IMR-90 (cell line): ENCODE measurements around the gene GPC6. TPM values are rescaled to one million over a fixed set of nuclear protein-coding genes. Genes with fewer than 3 reads are reported as not detected.

Experiments used
- ATAC-seq: fragments of 200-7000 bp; cut with Tn5 transposase; 2 replicates; pipeline ENCODE4 v1.9.1; 2020; ENCODE audit warnings: low read depth, mild to moderate bottlenecking, moderate library complexity
- BruUV-seq: library from RNA; stranded (reverse); fragments of 400-500 nt; replicated peaks from 2 replicates; lab custom pipeline; 2021; lab: Mats Ljungman, UMichigan
- CTCF ChIA-PET: fragments of 300-600 bp; formaldehyde crosslinking; extraction: SDS; loops from one replicate; lab custom pipeline; 2021; ENCODE audit warnings: antibody characterized with exemption; lab: Yijun Ruan, JAX
- POLR2A ChIA-PET: fragments of 300-600 bp; sonication (Branson Sonifier 250); formaldehyde crosslinking; loops from one replicate; lab custom pipeline; 2022; ENCODE audit warnings: antibody characterized with exemption; ENCODE audit not compliant: unreplicated experiment; lab: Charles Lee
- DNase-seq: peaks from one replicate; pipeline ENCODE4 v3.0.0; 2013
- H2AFZ ChIP-seq: replicated peaks from 2 replicates; pipeline ENCODE3; 2013; ENCODE audit warnings: low read length, mild to moderate bottlenecking; ENCODE audit not compliant: poor library complexity
- H2AK5ac ChIP-seq: 2 replicates; pipeline ENCODE4 v1.6.1; 2013; ENCODE audit warnings: low read depth, low read length, inconsistent platforms
- H2AK9ac ChIP-seq: replicated peaks from 2 replicates; pipeline ENCODE3; 2013; ENCODE audit warnings: mild to moderate bottlenecking, low read depth, low read length, moderate library complexity; ENCODE audit not compliant: poor library complexity
- H2BK120ac ChIP-seq: 2 replicates; pipeline ENCODE4 v1.6.1; 2013; ENCODE audit warnings: low read depth, low read length, inconsistent platforms
- H2BK15ac ChIP-seq: 3 replicates; pipeline ENCODE4 v1.6.1; 2013; ENCODE audit warnings: low read depth, low read length, inconsistent platforms
- H2BK20ac ChIP-seq: 2 replicates; pipeline ENCODE4 v1.6.1; 2013; ENCODE audit warnings: low read depth, mild to moderate bottlenecking, inconsistent platforms, low read length, moderate library complexity
- H2BK5ac ChIP-seq: 2 replicates; pipeline ENCODE4 v1.6.1; 2013; ENCODE audit warnings: mild to moderate bottlenecking, low read depth, low read length, inconsistent platforms; ENCODE audit not compliant: poor library complexity, severe bottlenecking
- H3K14ac ChIP-seq: replicated peaks from 2 replicates; pipeline ENCODE4 v1.6.1; 2013; ENCODE audit warnings: low read depth, low read length, inconsistent platforms
- H3K18ac ChIP-seq: 2 replicates; pipeline ENCODE4 v1.6.1; 2013; ENCODE audit warnings: low read depth, low read length, control low read depth
- H3K23ac ChIP-seq: 2 replicates; pipeline ENCODE4 v1.6.1; 2013; ENCODE audit warnings: low read depth, low read length, inconsistent platforms
- H3K27ac ChIP-seq: 2 replicates; pipeline ENCODE4 v1.5.1; 2013; ENCODE audit warnings: mild to moderate bottlenecking, control low read depth, low read length; ENCODE audit not compliant: insufficient read depth
- H3K27me3 ChIP-seq: 2 replicates; pipeline ENCODE4 v1.6.1; 2013; ENCODE audit warnings: low read length; ENCODE audit not compliant: control insufficient read depth, insufficient read depth
- H3K36me3 ChIP-seq: 2 replicates; pipeline ENCODE4 v1.6.1; 2013; ENCODE audit warnings: low read length, mixed read lengths; ENCODE audit not compliant: control insufficient read depth, insufficient read depth
- H3K4ac ChIP-seq: 2 replicates; pipeline ENCODE4 v1.6.1; 2013; ENCODE audit warnings: low read depth, low read length, inconsistent platforms
- H3K4me1 ChIP-seq: 2 replicates; pipeline ENCODE4 v1.6.1; 2013; ENCODE audit warnings: low read length, mixed read lengths; ENCODE audit not compliant: control insufficient read depth, insufficient read depth
- H3K4me2 ChIP-seq: 2 replicates; pipeline ENCODE4 v1.6.1; 2013; ENCODE audit warnings: low read depth, mild to moderate bottlenecking, control low read depth, low read length, moderate library complexity
- H3K4me3 ChIP-seq: 2 replicates; pipeline ENCODE4 v1.5.1; 2013; ENCODE audit warnings: low read depth, mild to moderate bottlenecking, control low read depth, low read length, moderate library complexity; ENCODE audit not compliant: insufficient read depth
- H3K56ac ChIP-seq: 2 replicates; pipeline ENCODE4 v1.6.1; 2013; ENCODE audit warnings: low read length, inconsistent platforms; ENCODE audit not compliant: insufficient read depth; ENCODE audit errors: extremely low read depth
- H3K79me1 ChIP-seq, 2 experiments: 2 replicates each; pipeline ENCODE4 v1.6.1; 2013; ENCODE audit warnings: low read length in 2 of 2, inconsistent platforms in 1 of 2, low read depth in 1 of 2
- H3K9ac ChIP-seq: 2 replicates; pipeline ENCODE4 v1.6.1; 2013; ENCODE audit warnings: low read depth, low read length, control low read depth
- H3K9me1 ChIP-seq: 2 replicates; pipeline ENCODE4 v1.6.1; 2013; ENCODE audit warnings: low read length, inconsistent platforms; ENCODE audit not compliant: insufficient read depth
- H3K9me3 ChIP-seq: 2 replicates; pipeline ENCODE4 v1.6.1; 2013; ENCODE audit warnings: low read length; ENCODE audit not compliant: control insufficient read depth, insufficient read depth
- H4K20me1 ChIP-seq: 2 replicates; pipeline ENCODE4 v1.6.1; 2013; ENCODE audit warnings: low read length, inconsistent platforms; ENCODE audit not compliant: insufficient read depth
- H4K5ac ChIP-seq: 2 replicates; pipeline ENCODE4 v1.6.1; 2013; ENCODE audit warnings: mild to moderate bottlenecking, low read depth, low read length, control low read depth
- H4K8ac ChIP-seq, 2 experiments: 2 replicates each; pipeline ENCODE4 v1.6.1; 2013; ENCODE audit warnings: low read depth in 2 of 2, low read length in 2 of 2, control low read depth in 1 of 2, inconsistent platforms in 1 of 2
- H4K91ac ChIP-seq: 2 replicates; pipeline ENCODE4 v1.6.1; 2013; ENCODE audit warnings: low read depth, low read length, inconsistent platforms; ENCODE audit not compliant: insufficient read depth
- RFX5 ChIP-seq: IDR thresholded peaks from 2 replicates; pipeline ENCODE4 v1.8.0; 2012; ENCODE audit warnings: low read depth, mild to moderate bottlenecking, low read length, moderate library complexity
- WGBS, 2 experiments: methylation state at CpG; one replicate each; pipeline versions ENCODE4 v1.1.5 to v1.1.7; 2013; ENCODE audit warnings: missing lambda C conversion rate in 2 of 2; ENCODE audit not compliant: insufficient read length in 1 of 2; ENCODE audit errors: extremely low coverage in 2 of 2; 5-methylcytosine and 5-hydroxymethylcytosine counted together
- dilution Hi-C: fragments of 300-500 bp; cut with HindIII; formaldehyde crosslinking; loops from one replicate; pipeline ENCODE4 v1.14.3; 2018; ENCODE audit warnings: low sequenced_read_pairs; ENCODE audit not compliant: unreplicated experiment
- in situ Hi-C: fragments of 300-500 bp; cut with MboI; formaldehyde crosslinking; loops from 3 replicates; pipeline ENCODE4 v1.14.3; 2019; ENCODE audit warnings: low sequenced_read_pairs, inconsistent platforms, mixed read lengths
- intact Hi-C: fragments of 100-400 bp; cut with micrococcal nuclease; formaldehyde crosslinking; loops from 2 replicates; pipeline ENCODE4 v1.10.0; 2022
- polyA plus RNA-seq, 3 experiments: library from polyadenylated mRNA; depleted of rRNA; stranded (reverse); fragments of >200 nt; gene quantifications; 2 replicates each; pipeline ENCODE4 v1.2.3, GENCODE V29; 2012; ENCODE audit warnings: low replicate concordance in 1 of 3
- total RNA-seq: library from RNA; depleted of rRNA; stranded (reverse); fragments of >200 nt; gene quantifications from 2 replicates; pipeline ENCODE4 v1.2.3, GENCODE V29; 2012

The GPC6 gene
- total and polyA plus RNA-seq, 2 of the 4 experiments (the other 2 are of a cell fraction), result 14.9 to 39.4 TPM

DNA sequence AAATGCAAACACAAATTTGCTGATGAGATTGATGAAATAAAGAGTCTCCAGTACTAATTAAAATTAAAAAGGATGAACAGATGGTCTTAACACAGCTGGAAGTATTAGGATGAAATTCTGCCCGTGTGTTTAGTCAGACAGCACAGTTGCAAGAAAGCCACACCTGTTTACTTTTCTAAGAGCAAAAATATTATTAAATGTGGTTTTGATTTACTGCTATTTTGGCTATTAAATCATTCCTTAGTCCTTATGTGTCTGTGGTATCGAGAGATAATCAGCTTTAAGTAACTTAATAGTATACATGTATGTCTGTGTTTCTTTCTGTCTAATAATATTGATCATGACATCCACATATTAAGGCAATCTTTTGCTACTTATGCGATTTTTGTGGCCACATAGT, 494.9 kb downstream of the GPC6 start:
- POLR2A ChIA-PET, result no interaction called here
- dilution Hi-C loops (no loop called here), intact Hi-C loops (no loop called here), in situ Hi-C loops (no loop called here)
- Histone ChIP-seq H3K56ac (no peak overlapping the region), H4K91ac (no peak overlapping the region), H3K27ac (no peak overlapping the region), H4K20me1 (no peaks in the 10 kb centered on the region), H2AK9ac (no peak overlapping the region), H3K27me3 (no peaks in the 10 kb centered on the region), H3K18ac (no peak overlapping the region), H2BK20ac (no peak overlapping the region), H2AFZ (no peak overlapping the region), H3K9me3 (no peaks in the 10 kb centered on the region), H3K79me1 (peaks cover 0 to 6% of the 10 kb centered on the region in 2 experiments; a peak in 1 of 4 replicates), H3K36me3 (no peaks in the 10 kb centered on the region), H2BK120ac (no peak overlapping the region), H3K9ac (no peak overlapping the region), H4K5ac (no peak overlapping the region), H3K23ac (no peak overlapping the region), H4K8ac (no peak overlapping the region; a peak in 1 of 4 replicates), H2BK15ac (no peak overlapping the region), H3K9me1 (peaks cover 3% of the 10 kb centered on the region), H2BK5ac (no peak overlapping the region), H2AK5ac (no peak overlapping the region), H3K4ac (no peak overlapping the region), H3K4me3 (no peak overlapping the region), H3K4me1 (peaks cover 6% of the 10 kb centered on the region; the same call in 1 of the 2 replicates), H3K4me2 (no peak overlapping the region), H3K14ac (no peak overlapping the region)
- TF ChIP-seq RFX5, result no peak
- no CpG with 5 or more reads among the region's 3 CpGs for WGBS, 2 experiments
- CTCF ChIA-PET, result no interaction called here
- BruUV-seq, result no TSS peak
- DNase-seq, result no peak
- ATAC-seq, result no peak
